Measurements from ENCODE around the gene YIPF4. TPM values are rescaled to one million over a fixed set of nuclear protein-coding genes. Genes with fewer than 3 reads are reported as not detected.
A peak's percentile ranks its signal among the peaks of the same experiment; 100 is the strongest.

YIPF4 gene
- total RNA-seq (10 to 100 TPM; 35.4 to 57.9 TPM), polyA plus RNA-seq (10 to 100 TPM; 14.9 to 23.1 TPM)
- long read RNA-seq, donor 1, full-length matches to known transcripts, result 90 of 104 reads
- long read RNA-seq, donor 1, partial matches to known transcripts, result 2 of 104 reads
- long read RNA-seq, donor 1, other reads (novel, unspliced or antisense), result 12 of 104 reads
- long read RNA-seq, donor 2, full-length matches to known transcripts, result 21 of 29 reads
- long read RNA-seq, donor 2, partial matches to known transcripts, result 0 of 29 reads
- long read RNA-seq, donor 2, other reads (novel, unspliced or antisense), result 8 of 29 reads

GRCh38 chr2:32277674-32278477 lies at the start of gene YIPF4:
TSS of gene YIPF4 (plus strand) at chr2:32277904. CDS start at chr2:32278156, 252 bp downstream.
- H3K27me3 ChIP-seq (ENCODE audit: control insufficient read depth in 1 of 2, insufficient read depth in 2 of 2, low read length in 1 of 2), result no peaks in the 10 kb centered on the region
- intact Hi-C loops (cut with DNase I), result loop anchor here in 1 of 2 donors (2.0 kb wide), 2 partner anchors 79 to 113 kb away; partner anchors contain the start of genes BIRC6 and SLC30A6
- peak within 1 kb of the TSS; percentile 12 to 78 for H3K27ac ChIP-seq (ENCODE audit: low read depth in 1 of 2, low read length in 2 of 2)
- ATAC-seq (ENCODE audit: low FRiP score) (peak; percentile 96), DNase-seq (peak; percentile 89 to 94)
- WGBS, 2 donors, result 0 to 1% methylated on average over 55 to 59 of the region's 59 CpGs
- H3K36me3 ChIP-seq (ENCODE audit: control insufficient read depth in 1 of 2, insufficient read depth in 2 of 2, low read length in 1 of 2), result no peaks in the 10 kb centered on the region
- peaks cover 0 to 1% of the 10 kb centered on the region in 2 donors for H3K4me1 ChIP-seq (ENCODE audit: control insufficient read depth in 1 of 2, insufficient read depth in 2 of 2, low read length in 2 of 2)
- no peaks in the 10 kb centered on the region for H3K9me3 ChIP-seq (ENCODE audit: control insufficient read depth, low read length)
- H3K4me3 ChIP-seq (ENCODE audit: low read length in 2 of 2), result peak within 1 kb of the TSS; percentile 65 to 100

GRCh38 chr2:32228181-32228580 lies 49.5 kb upstream of the YIPF4 start:
- ATAC-seq (ENCODE audit: low FRiP score) (no peak), DNase-seq (no peak)
- Histone ChIP-seq H3K36me3 (ENCODE audit: control insufficient read depth in 1 of 2, insufficient read depth in 2 of 2, low read length in 1 of 2) (peaks cover 4 to 5% of the 10 kb centered on the region in 2 donors), H3K27me3 (ENCODE audit: control insufficient read depth in 1 of 2, insufficient read depth in 2 of 2, low read length in 1 of 2) (no peaks in the 10 kb centered on the region), H3K27ac (ENCODE audit: low read depth in 1 of 2, low read length in 2 of 2) (no peak overlapping the region), H3K9me3 (ENCODE audit: control insufficient read depth, low read length) (no peaks in the 10 kb centered on the region), H3K4me3 (ENCODE audit: low read length in 2 of 2) (no peak overlapping the region), H3K4me1 (ENCODE audit: control insufficient read depth in 1 of 2, insufficient read depth in 2 of 2, low read length in 2 of 2) (no peaks in the 10 kb centered on the region)
- intact Hi-C loops (cut with DNase I), result no loop called here
- 85 to 88% methylated on average over 2 of the region's 2 CpGs for WGBS, 2 donors

DNA sequence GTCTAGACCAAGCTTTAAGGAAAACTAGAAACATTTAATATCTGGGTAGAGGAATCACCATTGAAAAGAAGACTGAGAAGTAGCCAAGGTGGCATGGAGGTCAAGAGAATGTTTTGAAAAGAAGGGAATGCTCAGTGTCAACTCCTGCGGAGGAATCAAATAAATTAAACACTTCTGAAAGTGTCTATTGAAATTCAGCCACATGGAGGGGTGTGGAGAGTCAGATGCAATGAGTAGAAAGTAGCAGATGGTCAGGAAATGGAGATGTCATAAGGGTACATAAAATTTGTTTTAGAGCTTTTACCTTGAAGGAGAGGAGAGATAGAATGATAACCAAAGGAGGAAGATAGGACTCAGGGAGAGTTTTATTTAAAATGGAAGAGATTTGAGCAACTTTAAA lies 48.1 kb upstream of the YIPF4 start:
- WGBS, 2 donors, result 31 to 39% methylated on average over 1 of the region's 1 CpG
- no peak for ATAC-seq (ENCODE audit: low FRiP score)
- H3K36me3 ChIP-seq (ENCODE audit: control insufficient read depth in 1 of 2, insufficient read depth in 2 of 2, low read length in 1 of 2), result peaks cover 3 to 4% of the 10 kb centered on the region in 2 donors
- no peaks in the 10 kb centered on the region for H3K27me3 ChIP-seq (ENCODE audit: control insufficient read depth in 1 of 2, insufficient read depth in 2 of 2, low read length in 1 of 2)
- H3K9me3 ChIP-seq (ENCODE audit: control insufficient read depth, low read length), result peaks cover 2% of the 10 kb centered on the region
- H3K27ac ChIP-seq (ENCODE audit: low read depth in 1 of 2, low read length in 2 of 2), result no peak overlapping the region
- intact Hi-C loops (cut with DNase I), result no loop called here
- no peak for DNase-seq
- no peaks in the 10 kb centered on the region for H3K4me1 ChIP-seq (ENCODE audit: control insufficient read depth in 1 of 2, insufficient read depth in 2 of 2, low read length in 2 of 2)
- no peak overlapping the region for H3K4me3 ChIP-seq (ENCODE audit: low read length in 2 of 2)

- DNase-seq (no peak), ATAC-seq (ENCODE audit: low FRiP score) (no peak)
- intact Hi-C loops (cut with DNase I), result no loop called here
- no peaks in the 10 kb centered on the region for H3K27me3 ChIP-seq (ENCODE audit: control insufficient read depth in 1 of 2, insufficient read depth in 2 of 2, low read length in 1 of 2)
- H3K36me3 ChIP-seq (ENCODE audit: control insufficient read depth in 1 of 2, insufficient read depth in 2 of 2, low read length in 1 of 2), result no peaks in the 10 kb centered on the region
- no peak overlapping the region for H3K4me3 ChIP-seq (ENCODE audit: low read length in 2 of 2)
- WGBS, 2 donors, result 92 to 93% methylated on average over 4 of the region's 4 CpGs
- H3K4me1 ChIP-seq (ENCODE audit: control insufficient read depth in 1 of 2, insufficient read depth in 2 of 2, low read length in 2 of 2), result no peaks in the 10 kb centered on the region
- H3K27ac ChIP-seq (ENCODE audit: low read depth in 1 of 2, low read length in 2 of 2), result no peak overlapping the region
- H3K9me3 ChIP-seq (ENCODE audit: control insufficient read depth, low read length), result peaks cover 2% of the 10 kb centered on the region
Measured at GRCh38 chr2:32231959-32232358, 45.7 kb upstream of the YIPF4 start.

- ATAC-seq (ENCODE audit: low FRiP score), result no peak
- intact Hi-C loops (cut with DNase I), result no loop called here
Measured at GRCh38 chr2:32235315-32235714, 42.4 kb upstream of the YIPF4 start.

GRCh38 chr2:32237488-32237887 lies 40.2 kb upstream of the YIPF4 start:
- no peak overlapping the region for H3K27ac ChIP-seq (ENCODE audit: low read depth in 1 of 2, low read length in 2 of 2)
- H3K27me3 ChIP-seq (ENCODE audit: control insufficient read depth in 1 of 2, insufficient read depth in 2 of 2, low read length in 1 of 2), result no peaks in the 10 kb centered on the region
- no peak overlapping the region for H3K4me3 ChIP-seq (ENCODE audit: low read length in 2 of 2)
- 91 to 96% methylated on average over 2 of the region's 2 CpGs for WGBS, 2 donors
- intact Hi-C loops (cut with DNase I), result no loop called here
- no peak for ATAC-seq (ENCODE audit: low FRiP score)
- H3K4me1 ChIP-seq (ENCODE audit: control insufficient read depth in 1 of 2, insufficient read depth in 2 of 2, low read length in 2 of 2), result no peaks in the 10 kb centered on the region
- DNase-seq, result no peak
- peaks cover 2% of the 10 kb centered on the region for H3K9me3 ChIP-seq (ENCODE audit: control insufficient read depth, low read length)
- H3K36me3 ChIP-seq (ENCODE audit: control insufficient read depth in 1 of 2, insufficient read depth in 2 of 2, low read length in 1 of 2), result no peaks in the 10 kb centered on the region

More at GRCh38 chr2:32235315-32235714, 42.4 kb upstream of the YIPF4 start:
- DNase-seq, result no peak
- H3K4me3 ChIP-seq (ENCODE audit: low read length in 2 of 2), result no peak overlapping the region
- no peaks in the 10 kb centered on the region for H3K4me1 ChIP-seq (ENCODE audit: control insufficient read depth in 1 of 2, insufficient read depth in 2 of 2, low read length in 2 of 2)
- no peaks in the 10 kb centered on the region for H3K36me3 ChIP-seq (ENCODE audit: control insufficient read depth in 1 of 2, insufficient read depth in 2 of 2, low read length in 1 of 2)
- H3K27ac ChIP-seq (ENCODE audit: low read depth in 1 of 2, low read length in 2 of 2), result no peak overlapping the region
- H3K27me3 ChIP-seq (ENCODE audit: control insufficient read depth in 1 of 2, insufficient read depth in 2 of 2, low read length in 1 of 2), result no peaks in the 10 kb centered on the region
- peaks cover 2% of the 10 kb centered on the region for H3K9me3 ChIP-seq (ENCODE audit: control insufficient read depth, low read length)
- WGBS, 2 donors, result 49 to 70% methylated on average over 5 of the region's 5 CpGs

- intact Hi-C loops (cut with DNase I), result no loop called here
- DNase-seq (no peak), ATAC-seq (ENCODE audit: low FRiP score) (no peak)
- Histone ChIP-seq H3K27me3 (ENCODE audit: control insufficient read depth in 1 of 2, insufficient read depth in 2 of 2, low read length in 1 of 2) (no peaks in the 10 kb centered on the region), H3K36me3 (ENCODE audit: control insufficient read depth in 1 of 2, insufficient read depth in 2 of 2, low read length in 1 of 2) (no peaks in the 10 kb centered on the region), H3K4me1 (ENCODE audit: control insufficient read depth in 1 of 2, insufficient read depth in 2 of 2, low read length in 2 of 2) (no peaks in the 10 kb centered on the region), H3K4me3 (ENCODE audit: low read length in 2 of 2) (no peak overlapping the region), H3K27ac (ENCODE audit: low read depth in 1 of 2, low read length in 2 of 2) (no peak overlapping the region), H3K9me3 (ENCODE audit: control insufficient read depth, low read length) (peaks cover 2% of the 10 kb centered on the region)
- WGBS, 2 donors, result 83 to 90% methylated on average over 2 of the region's 2 CpGs
Measured at GRCh38 chr2:32237996-32238395, 39.7 kb upstream of the YIPF4 start.

- no peaks in the 10 kb centered on the region for H3K4me1 ChIP-seq (ENCODE audit: control insufficient read depth in 1 of 2, insufficient read depth in 2 of 2, low read length in 2 of 2)
- no peak overlapping the region for H3K4me3 ChIP-seq (ENCODE audit: low read length in 2 of 2)
- DNase-seq, result no peak
- no peaks in the 10 kb centered on the region for H3K27me3 ChIP-seq (ENCODE audit: control insufficient read depth in 1 of 2, insufficient read depth in 2 of 2, low read length in 1 of 2)
- no peaks in the 10 kb centered on the region for H3K36me3 ChIP-seq (ENCODE audit: control insufficient read depth in 1 of 2, insufficient read depth in 2 of 2, low read length in 1 of 2)
- H3K9me3 ChIP-seq (ENCODE audit: control insufficient read depth, low read length), result no peaks in the 10 kb centered on the region
- WGBS, 2 donors, result 90 to 97% methylated on average over 3 of the region's 3 CpGs
- no peak for ATAC-seq (ENCODE audit: low FRiP score)
- intact Hi-C loops (cut with DNase I), result no loop called here
- no peak overlapping the region for H3K27ac ChIP-seq (ENCODE audit: low read depth in 1 of 2, low read length in 2 of 2)
Measured at GRCh38 chr2:32242331-32242730, 35.4 kb upstream of the YIPF4 start.
